ENCODE data around the gene ERRFI1.
A peak's percentile ranks its signal among the peaks of the same experiment; 100 is the strongest.
"Not testable (repeated sequence)": the region's sequence is repeated elsewhere in the genome, so short reads cannot be mapped to it uniquely, and the experiment has no call there.

Gene ERRFI1

GRCh38 chr1:7967651-7968050 lies 58.5 kb downstream of the ERRFI1 start:
- no peak for DNase-seq

DNA sequence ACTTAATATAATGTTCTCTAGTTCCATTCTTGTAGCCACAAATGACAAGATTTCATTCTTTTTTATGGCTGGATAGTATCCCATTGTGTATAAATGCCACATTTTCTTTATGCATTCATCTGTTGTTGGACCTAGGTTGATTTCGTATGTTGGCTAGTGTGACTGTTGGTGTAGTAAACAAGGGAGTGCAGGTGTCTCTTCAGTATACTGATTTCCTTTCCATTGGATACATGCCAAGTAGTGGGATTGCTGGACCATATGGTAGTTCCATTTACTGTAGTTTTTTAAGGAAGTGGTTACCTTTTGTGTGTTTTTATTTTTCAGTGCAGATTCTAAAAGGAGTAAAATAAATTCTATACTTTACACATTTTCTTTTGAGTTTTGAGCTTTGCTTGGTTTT lies 58.9 kb downstream of the ERRFI1 start:
- DNase-seq, result no peak

GRCh38 chr1:7964476-7964875 lies 61.6 kb downstream of the ERRFI1 start:
- DNase-seq, result no peak

- DNase-seq, result not testable (repeated sequence)
Measured at GRCh38 chr1:7963841-7964240, 62.3 kb downstream of the ERRFI1 start.

GRCh38 chr1:7963378-7963730 lies 62.8 kb downstream of the ERRFI1 start:
- not testable (repeated sequence) for DNase-seq

DNA sequence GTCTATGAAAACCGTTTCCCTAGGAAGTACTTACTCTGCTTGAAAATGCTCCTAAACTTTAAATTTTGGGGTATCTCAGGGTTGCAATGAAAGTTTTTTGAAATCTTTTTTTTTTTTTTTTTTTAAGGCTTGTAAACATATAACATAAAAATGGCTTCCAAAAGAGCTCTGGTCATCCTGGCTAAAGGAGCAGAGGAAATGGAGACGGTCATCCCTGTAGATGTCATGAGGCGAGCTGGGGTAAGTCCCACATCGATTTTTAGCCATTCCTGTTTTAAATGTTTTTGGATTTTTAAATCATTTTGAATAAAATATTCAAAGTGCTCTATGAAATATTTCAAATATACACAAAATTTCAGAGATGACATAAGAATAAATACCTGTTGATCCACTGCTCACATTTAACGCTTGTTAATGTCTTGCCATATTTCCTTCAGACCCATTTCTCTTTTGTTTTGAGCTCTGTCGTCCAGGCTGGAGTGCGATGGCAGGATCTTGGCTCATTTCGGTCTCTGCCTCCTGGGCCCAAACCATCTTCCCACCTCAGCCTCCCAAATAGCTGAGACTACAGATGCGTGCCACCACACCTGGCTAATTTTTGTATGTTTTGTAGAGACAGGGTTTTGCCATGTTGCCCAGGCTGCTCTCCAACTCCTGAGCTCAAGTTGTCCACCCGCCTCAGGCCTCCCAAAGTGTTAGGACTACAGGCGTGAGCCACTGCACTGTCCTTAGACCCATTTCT lies 63.3 kb downstream of the ERRFI1 start:
- no peak for DNase-seq

- DNase-seq, result peak in 1 of 6 experiments; percentile 38
Measured at GRCh38 chr1:7962014-7962335, 64.1 kb downstream of the ERRFI1 start.

Measured in stimulated activated naive CD4-positive, alpha-beta T cell (primary cell).